ENCODE results near the gene RAB11FIP4. TPM values are rescaled to one million over a fixed set of nuclear protein-coding genes. Genes with fewer than 3 reads are reported as not detected.

Gene RAB11FIP4
- total and polyA plus RNA-seq, 2 of the 13 experiments (the other 11 are each of a cell fraction or from before 2014, with no cell fraction given) = 28.0 to 89.3 TPM

- H3K4me1 ChIP-seq (ENCODE audit: insufficient read depth, low read length) = peaks cover 13% of the 10 kb centered on the region
- CTCF ChIA-PET (ENCODE audit: low intra/inter-chr PET ratio, low total read pairs) = no interaction called here
- no TSS peak for BruUV-seq (replicated peaks)
- no peak overlapping the region for H3K4me3 ChIP-seq (replicated peaks in 1 of 3; ENCODE audit: insufficient read depth in 1 of 3, low read depth in 2 of 3, low read length in 3 of 3)
- intact Hi-C loops (cut with micrococcal nuclease; ENCODE audit: unreplicated experiment) (no loop called here), in situ Hi-C loops (cut with HindIII; ENCODE audit: extremely low pct_ligation_motif_present, low pct_unique_long_range_greater_than_20kb) (no loop called here)
- H3K27me3 ChIP-seq (ENCODE audit: control insufficient read depth in 1 of 2, insufficient read depth in 2 of 2, low read length in 2 of 2) = peaks cover 3 to 15% of the 10 kb centered on the region in 2 experiments; a peak in 2 of 5 replicates
- no peaks in the 10 kb centered on the region for H3K9me3 ChIP-seq (ENCODE audit: low read length)
- no peaks in the 10 kb centered on the region for H4K20me1 ChIP-seq (ENCODE audit: insufficient read depth, low read length)
- TF ChIP-seq ZBTB21 (CRISPR knock-in tag; IDR thresholded peaks at IDR 0.05) = no peak
- no peak for TF ChIP-seq HNRNPH1 (optimal IDR thresholded peaks at IDR 0.05; ENCODE audit: low read depth, low read length)
- TF ChIP-seq GFI1 (CRISPR knock-in tag; IDR thresholded peaks at IDR 0.05; ENCODE audit: borderline replicate concordance) = no peak
- no peak for TF ChIP-seq RCOR2 (CRISPR knock-in tag; IDR thresholded peaks at IDR 0.05)
- TF ChIP-seq CCDC6 (CRISPR knock-in tag; IDR thresholded peaks at IDR 0.05) = no peak
- no peak for TF ChIP-seq ZNF556 (CRISPR knock-in tag; IDR thresholded peaks at IDR 0.05; ENCODE audit: borderline replicate concordance)
- no peak for TF ChIP-seq ZMAT5 (CRISPR knock-in tag; IDR thresholded peaks at IDR 0.05; ENCODE audit: borderline replicate concordance, low read depth)
- TF ChIP-seq ZNF850 (CRISPR knock-in tag; conservative IDR thresholded peaks at IDR 0.05) = no peak
- TF ChIP-seq ZNF318 (CRISPR knock-in tag; IDR thresholded peaks at IDR 0.05) = no peak
- TF ChIP-seq IKZF4 (CRISPR knock-in tag; IDR thresholded peaks at IDR 0.05; ENCODE audit: borderline replicate concordance, low read depth, not compliant biosample characterization) = no peak
- no peak for TF ChIP-seq TMF1 (CRISPR knock-in tag; IDR thresholded peaks at IDR 0.05; ENCODE audit: low read depth)
- no peak for FAIRE-seq
- POLR2A ChIA-PET = no interaction called here
- no peak for DNase-seq (ENCODE audit: low spot score)
- no peak overlapping the region for H2AFZ ChIP-seq (ENCODE audit: low read length)
- no peaks in the 10 kb centered on the region for H3K79me2 ChIP-seq (ENCODE audit: insufficient read depth, low read length)
- no peaks in the 10 kb centered on the region for H3K36me3 ChIP-seq (replicated peaks in 1 of 2; ENCODE audit: control insufficient read depth in 1 of 2, insufficient read depth in 2 of 2, low read length in 2 of 2)
- no peak for ATAC-seq
- H3K9ac ChIP-seq (ENCODE audit: insufficient read depth, low read depth, low read length) = no peak overlapping the region
- 45% methylated on average over 10 of the region's 11 CpGs for WGBS (ENCODE audit: low lambda C conversion rate)
- H3K27ac ChIP-seq (ENCODE audit: extremely low read length, insufficient read depth, low read length) = no peak overlapping the region
- no peak overlapping the region for H3K4me2 ChIP-seq (ENCODE audit: low read depth, low read length)
Observed at GRCh38 chr17:31401456-31402254, 10.2 kb downstream of the RAB11FIP4 start.

Measured in HepG2 (cell line).